Nephron progenitor cell (in vitro differentiated cells): Measurements from ENCODE around the gene NTN1.

Source experiments
- DNase-seq: peaks from one replicate; pipeline ENCODE4 v3.0.0; 2021
- H3K27ac Mint-ChIP-seq: 2 replicates; pipeline ENCODE4 v1.8.0; 2021; ENCODE audit warnings: mild to moderate bottlenecking, moderate library complexity, mixed read lengths
- H3K27me3 Mint-ChIP-seq: 2 replicates; pipeline ENCODE4 v1.8.0; 2021; ENCODE audit warnings: mild to moderate bottlenecking, low read depth, mixed read lengths; ENCODE audit not compliant: poor library complexity
- H3K36me3 Mint-ChIP-seq: 2 replicates; pipeline ENCODE4 v1.8.0; 2021; ENCODE audit warnings: low read depth, mixed read lengths
- H3K4me1 Mint-ChIP-seq: 2 replicates; pipeline ENCODE4 v1.8.0; 2021; ENCODE audit warnings: mixed read lengths
- H3K4me3 Mint-ChIP-seq: 2 replicates; pipeline ENCODE4 v1.8.0; 2021; ENCODE audit warnings: mild to moderate bottlenecking, moderate library complexity, mixed read lengths
- H3K9me3 Mint-ChIP-seq: 2 replicates; pipeline ENCODE4 v1.8.0; 2021; ENCODE audit warnings: mild to moderate bottlenecking, moderate library complexity, mixed read lengths
- TF ChIP-seq, protein P1 (sequence below): fragments of 200-600 bp; sonication (generic); IDR thresholded peaks from 2 replicates; pipeline ENCODE4 v1.5.0; 2021; ENCODE audit warnings: antibody characterized with exemption

NTN1 gene

DNA sequence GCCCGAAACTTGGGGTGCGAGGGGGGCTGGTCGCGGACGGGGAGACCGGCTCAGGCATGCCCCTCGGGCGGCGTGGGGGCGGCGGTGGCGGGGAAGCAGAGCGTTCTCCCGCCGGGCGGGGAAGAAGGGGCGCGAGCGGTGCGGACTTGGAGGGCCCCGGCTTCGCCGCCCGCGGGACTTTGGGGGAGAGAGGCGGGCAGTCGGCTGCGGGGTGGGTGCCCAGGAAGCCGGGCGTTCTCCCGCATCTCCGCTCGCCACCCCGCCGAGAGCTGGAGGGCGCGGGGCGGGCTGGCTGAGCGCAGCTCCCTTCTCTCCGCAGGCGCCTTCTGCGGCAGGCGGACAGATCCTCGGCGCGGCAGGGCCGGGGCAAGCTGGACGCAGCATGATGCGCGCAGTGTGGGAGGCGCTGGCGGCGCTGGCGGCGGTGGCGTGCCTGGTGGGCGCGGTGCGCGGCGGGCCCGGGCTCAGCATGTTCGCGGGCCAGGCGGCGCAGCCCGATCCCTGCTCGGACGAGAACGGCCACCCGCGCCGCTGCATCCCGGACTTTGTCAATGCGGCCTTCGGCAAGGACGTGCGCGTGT is 772 bp downstream of the NTN1 start:
- peak; percentile 72 for DNase-seq
- TF ChIP-seq, protein P1, sequence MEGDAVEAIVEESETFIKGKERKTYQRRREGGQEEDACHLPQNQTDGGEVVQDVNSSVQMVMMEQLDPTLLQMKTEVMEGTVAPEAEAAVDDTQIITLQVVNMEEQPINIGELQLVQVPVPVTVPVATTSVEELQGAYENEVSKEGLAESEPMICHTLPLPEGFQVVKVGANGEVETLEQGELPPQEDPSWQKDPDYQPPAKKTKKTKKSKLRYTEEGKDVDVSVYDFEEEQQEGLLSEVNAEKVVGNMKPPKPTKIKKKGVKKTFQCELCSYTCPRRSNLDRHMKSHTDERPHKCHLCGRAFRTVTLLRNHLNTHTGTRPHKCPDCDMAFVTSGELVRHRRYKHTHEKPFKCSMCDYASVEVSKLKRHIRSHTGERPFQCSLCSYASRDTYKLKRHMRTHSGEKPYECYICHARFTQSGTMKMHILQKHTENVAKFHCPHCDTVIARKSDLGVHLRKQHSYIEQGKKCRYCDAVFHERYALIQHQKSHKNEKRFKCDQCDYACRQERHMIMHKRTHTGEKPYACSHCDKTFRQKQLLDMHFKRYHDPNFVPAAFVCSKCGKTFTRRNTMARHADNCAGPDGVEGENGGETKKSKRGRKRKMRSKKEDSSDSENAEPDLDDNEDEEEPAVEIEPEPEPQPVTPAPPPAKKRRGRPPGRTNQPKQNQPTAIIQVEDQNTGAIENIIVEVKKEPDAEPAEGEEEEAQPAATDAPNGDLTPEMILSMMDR: no peak
- no peaks in the 10 kb centered on the region for H3K36me3 Mint-ChIP-seq
- H3K9me3 Mint-ChIP-seq: no peaks in the 10 kb centered on the region
- H3K27me3 Mint-ChIP-seq: peaks cover 32% of the 10 kb centered on the region
- no peak overlapping the region for H3K27ac Mint-ChIP-seq
- peaks cover 53% of the 10 kb centered on the region for H3K4me1 Mint-ChIP-seq
- H3K4me3 Mint-ChIP-seq: peak overlapping the region; percentile 99

DNA sequence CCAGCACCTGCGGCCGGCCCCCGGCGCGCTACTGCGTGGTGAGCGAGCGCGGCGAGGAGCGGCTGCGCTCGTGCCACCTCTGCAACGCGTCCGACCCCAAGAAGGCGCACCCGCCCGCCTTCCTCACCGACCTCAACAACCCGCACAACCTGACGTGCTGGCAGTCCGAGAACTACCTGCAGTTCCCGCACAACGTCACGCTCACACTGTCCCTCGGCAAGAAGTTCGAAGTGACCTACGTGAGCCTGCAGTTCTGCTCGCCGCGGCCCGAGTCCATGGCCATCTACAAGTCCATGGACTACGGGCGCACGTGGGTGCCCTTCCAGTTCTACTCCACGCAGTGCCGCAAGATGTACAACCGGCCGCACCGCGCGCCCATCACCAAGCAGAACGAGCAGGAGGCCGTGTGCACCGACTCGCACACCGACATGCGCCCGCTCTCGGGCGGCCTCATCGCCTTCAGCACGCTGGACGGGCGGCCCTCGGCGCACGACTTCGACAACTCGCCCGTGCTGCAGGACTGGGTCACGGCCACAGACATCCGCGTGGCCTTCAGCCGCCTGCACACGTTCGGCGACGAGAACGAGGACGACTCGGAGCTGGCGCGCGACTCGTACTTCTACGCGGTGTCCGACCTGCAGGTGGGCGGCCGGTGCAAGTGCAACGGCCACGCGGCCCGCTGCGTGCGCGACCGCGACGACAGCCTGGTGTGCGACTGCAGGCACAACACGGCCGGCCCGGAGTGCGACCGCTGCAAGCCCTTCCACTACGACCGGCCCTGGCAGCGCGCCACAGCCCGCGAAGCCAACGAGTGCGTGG is 1.5 kb downstream of the NTN1 start:
- no peaks in the 10 kb centered on the region for H3K9me3 Mint-ChIP-seq
- DNase-seq: peak; percentile 54
- no peaks in the 10 kb centered on the region for H3K36me3 Mint-ChIP-seq
- H3K4me3 Mint-ChIP-seq: peak overlapping the region; percentile 99
- H3K27ac Mint-ChIP-seq: peak overlapping the region; percentile 92
- peaks cover 60% of the 10 kb centered on the region for H3K4me1 Mint-ChIP-seq
- TF ChIP-seq, protein P1: no peak
- H3K27me3 Mint-ChIP-seq: peaks cover 32% of the 10 kb centered on the region

DNA sequence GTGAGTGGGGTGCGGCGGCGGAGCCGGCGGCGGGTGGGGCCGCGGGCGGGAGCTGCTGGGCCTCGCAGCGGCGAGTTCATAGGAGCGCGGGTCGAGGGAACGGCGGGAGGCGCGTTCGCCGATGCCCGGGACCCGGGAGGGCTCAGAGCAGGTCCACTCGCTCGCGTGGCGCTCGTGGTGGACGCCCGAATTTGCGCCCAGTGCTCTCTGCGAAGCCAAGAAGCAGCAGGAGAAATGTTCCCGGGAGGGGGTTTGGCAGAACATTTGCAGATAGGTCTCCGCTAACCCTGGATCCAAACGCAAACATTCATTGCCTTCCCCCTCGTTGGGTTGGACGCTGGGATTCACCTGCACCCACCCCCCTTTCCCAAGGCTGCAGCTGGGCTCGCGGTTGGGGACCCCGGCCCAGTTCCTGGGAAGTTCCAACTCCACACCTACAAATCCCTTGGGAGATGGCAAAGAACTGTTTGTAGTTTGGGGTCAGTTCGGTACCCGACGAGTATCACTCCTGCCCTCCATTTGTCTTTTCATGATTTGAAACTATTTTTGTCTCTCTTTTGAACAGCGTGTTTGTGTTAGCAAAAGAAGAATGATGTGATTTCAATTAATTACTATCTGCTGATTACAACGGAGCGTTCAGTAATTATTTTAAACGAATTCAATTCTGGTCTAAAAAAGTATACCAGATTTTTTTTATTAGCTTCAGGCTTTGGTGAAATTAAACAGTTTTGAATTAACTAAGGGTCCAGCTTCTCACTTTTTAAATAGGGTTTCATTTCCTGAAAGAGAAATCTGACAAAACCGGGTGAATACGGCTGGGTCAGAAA is 2.3 kb downstream of the NTN1 start:
- Mint-ChIP-seq H3K4me3 (peak overlapping the region; percentile 85), H3K27ac (no peak overlapping the region), H3K4me1 (peaks cover 68% of the 10 kb centered on the region), H3K27me3 (peaks cover 32% of the 10 kb centered on the region), H3K9me3 (no peaks in the 10 kb centered on the region), H3K36me3 (no peaks in the 10 kb centered on the region)
- DNase-seq: peak; percentile 39
- TF ChIP-seq, protein P1: no peak

DNA sequence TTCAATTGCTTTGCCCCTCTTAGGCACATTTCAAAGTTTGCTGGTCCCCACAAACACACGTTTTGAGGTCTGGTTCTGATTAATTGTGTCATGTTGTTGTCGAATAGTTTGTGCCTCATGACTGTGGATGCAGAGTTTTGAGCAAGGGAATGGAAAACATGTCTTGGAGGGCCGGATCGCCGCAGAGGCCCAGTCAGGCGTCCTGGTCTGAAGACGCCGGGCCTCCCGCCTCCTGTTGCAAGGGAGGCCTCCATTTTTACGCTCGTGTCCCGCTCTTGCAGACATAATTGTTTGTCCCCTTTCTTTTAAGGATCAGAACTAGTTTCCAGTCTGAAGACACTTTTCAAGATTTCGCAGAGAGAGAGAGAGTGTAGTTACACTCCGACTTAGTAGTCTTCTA is 3.2 kb downstream of the NTN1 start:
- Mint-ChIP-seq H3K4me1 (peaks cover 68% of the 10 kb centered on the region), H3K27ac (no peak overlapping the region), H3K36me3 (no peaks in the 10 kb centered on the region), H3K9me3 (no peaks in the 10 kb centered on the region), H3K4me3 (peak overlapping the region; percentile 85), H3K27me3 (peaks cover 32% of the 10 kb centered on the region)
- TF ChIP-seq, protein P1: no peak
- DNase-seq: peak; percentile 37

DNA sequence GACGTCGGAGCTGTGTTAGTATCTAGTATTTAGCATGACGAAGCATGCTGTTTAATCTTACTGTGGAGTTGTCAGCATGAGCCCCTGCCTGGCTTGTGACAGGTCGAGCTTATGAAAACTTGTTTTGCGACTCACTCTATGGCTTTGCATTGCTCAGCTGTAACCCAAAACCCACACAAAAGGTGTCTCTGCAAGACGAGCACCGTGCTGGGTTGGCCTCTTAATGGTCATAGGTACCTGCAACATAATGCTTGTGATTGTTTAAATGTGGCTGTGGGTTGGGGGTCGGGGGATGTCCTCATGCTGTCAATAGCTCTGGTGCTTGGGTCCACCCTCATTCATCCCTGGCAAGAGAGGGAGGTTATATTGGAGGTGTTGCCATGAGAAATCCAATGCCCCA is 5.4 kb downstream of the NTN1 start:
- Mint-ChIP-seq H3K4me1 (peaks cover 83% of the 10 kb centered on the region), H3K36me3 (peaks cover 10% of the 10 kb centered on the region), H3K27me3 (peaks cover 32% of the 10 kb centered on the region), H3K4me3 (no peak overlapping the region), H3K9me3 (no peaks in the 10 kb centered on the region), H3K27ac (no peak overlapping the region)
- TF ChIP-seq, protein P1: no peak
- no peak for DNase-seq
